NCI-H460 (cell line): Measurements from ENCODE around the gene TEAD4. TPM values are rescaled to one million over a fixed set of nuclear protein-coding genes. Genes with fewer than 3 reads are reported as not detected.
"Not testable (repeated sequence)": the region's sequence is repeated elsewhere in the genome, so short reads cannot be mapped to it uniquely, and the experiment has no call there.

Experiments
- DNase-seq: peaks from one replicate; pipeline ENCODE4 v3.0.0-alpha.2; 2016; ENCODE audit warnings: low read depth; ENCODE audit errors: extremely low read depth
- total RNA-seq: library from RNA; depleted of rRNA; stranded (reverse); fragments of >200 nt; shearing (Covaris generic); gene quantifications from 2 replicates; pipeline ENCODE4 v1.2.3, GENCODE V29; 2014

The TEAD4 gene
- total RNA-seq, 1 experiment from 2014 or later, result 18.3 TPM

- no peak for DNase-seq
These were observed 86.3 kb downstream of the TEAD4 start for GRCh38 chr12:3045494-3045893.

- DNase-seq, result no peak
These were observed 86.8 kb downstream of the TEAD4 start for GRCh38 chr12:3045989-3046388.

- DNase-seq, result no peak
These were observed 87.4 kb downstream of the TEAD4 start for GRCh38 chr12:3046441-3047200.

- no peak for DNase-seq
These were observed 88.8 kb downstream of the TEAD4 start for GRCh38 chr12:3047961-3048360.

GRCh38 chr12:3048540-3048939 is 89.3 kb downstream of the TEAD4 start:
- no peak for DNase-seq

- no peak for DNase-seq
These were observed 90.0 kb downstream of the TEAD4 start for GRCh38 chr12:3049176-3049575.

GRCh38 chr12:3049611-3050249 is 90.5 kb downstream of the TEAD4 start:
- DNase-seq, result no peak

- no peak for DNase-seq
These were observed 95.2 kb downstream of the TEAD4 start for GRCh38 chr12:3054374-3054773.

- no peak for DNase-seq
These were observed 96.0 kb downstream of the TEAD4 start for GRCh38 chr12:3055026-3055703.

- DNase-seq, result no peak
These were observed 96.7 kb downstream of the TEAD4 start for GRCh38 chr12:3055704-3056467.

GRCh38 chr12:3061059-3061458 is 101.9 kb downstream of the TEAD4 start:
- no peak for DNase-seq

- no peak for DNase-seq
These were observed 102.5 kb downstream of the TEAD4 start for GRCh38 chr12:3061501-3062215.

GRCh38 chr12:3065300-3065699 is 106.1 kb downstream of the TEAD4 start:
- no peak for DNase-seq

GRCh38 chr12:3065846-3066245 is 106.6 kb downstream of the TEAD4 start:
- not testable (repeated sequence) for DNase-seq

- DNase-seq, result no peak
These were observed 110.5 kb downstream of the TEAD4 start for GRCh38 chr12:3069714-3070113.

GRCh38 chr12:3071107-3071506 is 111.9 kb downstream of the TEAD4 start:
- DNase-seq, result no peak

- no peak for DNase-seq
These were observed 112.5 kb downstream of the TEAD4 start for GRCh38 chr12:3071710-3072109.

GRCh38 chr12:3073438-3074250 is 114.4 kb downstream of the TEAD4 start:
- DNase-seq, result peak; percentile 60

GRCh38 chr12:3075315-3075714 is 116.1 kb downstream of the TEAD4 start:
- DNase-seq, result no peak
